K562 (cell line): ENCODE results near the gene RNU6-1. TPM values are rescaled to one million over a fixed set of nuclear protein-coding genes. Genes with fewer than 3 reads are reported as not detected.
A peak's percentile ranks its signal among the peaks of the same experiment; 100 is the strongest.

Source experiments
- ATAC-seq: fragments of 200-7000 bp; cut with Tn5 transposase; 3 replicates; pipeline ENCODE4 v1.9.1; 2020; ENCODE audit warnings: moderate library complexity
- BruUV-seq: library from RNA; stranded (reverse); fragments of 400-500 nt; replicated peaks from 2 replicates; lab custom pipeline; 2021; lab: Mats Ljungman, UMichigan
- CTCF ChIA-PET: fragments of 300-600 bp; formaldehyde crosslinking; extraction: SDS; loops from one replicate; lab custom pipeline; 2021; ENCODE audit warnings: low intra/inter-chr PET ratio; lab: Yijun Ruan, JAX
- POLR2A ChIA-PET: fragments of 300-600, 350-650 bp; sonication (Branson Sonifier 250); formaldehyde crosslinking; extraction: SDS; loops from one replicate; lab custom pipeline; 2021; ENCODE audit warnings: antibody characterized with exemption, inconsistent platforms; lab: Yijun Ruan, JAX
- DNase-seq, 4 experiments: peaks; one replicate each; pipeline versions ENCODE4 v3.0.0 to v3.0.0-alpha.2; 2011 to 2018; ENCODE audit warnings: low spot score in 3 of 4, mixed read lengths in 3 of 4; ENCODE audit errors: extremely low read depth in 1 of 4
- FAIRE-seq: peaks from 2 replicates; lab custom pipeline; 2011; peaks lifted over from hg19 to GRCh38; lab: Jason Lieb, UNC
- H2AFZ ChIP-seq: 2 replicates; pipeline ENCODE4 v1.6.0; 2011; ENCODE audit warnings: low read depth, low read length, control low read depth, inconsistent platforms
- H3K27ac ChIP-seq: fragments of 200-600 bp; 3 replicates; pipeline ENCODE4 v1.8.0; 2011; ENCODE audit warnings: low read depth, mild to moderate bottlenecking, control low read depth, inconsistent platforms, low read length, moderate library complexity, mixed read lengths; ENCODE audit errors: extremely low read depth
- H3K27me3 ChIP-seq, 2 experiments: fragments of 300-600 bp in 1 of 2; 2 replicates in 1 of 2; 3 replicates in 1 of 2; pipeline versions ENCODE4 v1.6.0 to v1.8.0; 2011; ENCODE audit warnings: inconsistent platforms in 2 of 2, low read length in 2 of 2, mild to moderate bottlenecking in 1 of 2, mixed read lengths in 1 of 2, moderate library complexity in 1 of 2; ENCODE audit not compliant: control insufficient read depth in 2 of 2, insufficient read depth in 2 of 2
- H3K36me3 ChIP-seq: fragments of 300-600 bp; 3 replicates; pipeline ENCODE4 v1.8.0; 2011; ENCODE audit warnings: mild to moderate bottlenecking, low read length, inconsistent platforms; ENCODE audit not compliant: control insufficient read depth, insufficient read depth
- H3K4me1 ChIP-seq, 2 experiments: fragments of 200-600 bp in 1 of 2; replicated peaks in 1 of 2; 2 replicates in 1 of 2; 3 replicates in 1 of 2; pipeline versions ENCODE4 v1.5.1 to v1.8.0; 2011; ENCODE audit warnings: inconsistent platforms in 2 of 2, low read length in 2 of 2, mild to moderate bottlenecking in 1 of 2, mixed read lengths in 1 of 2, moderate library complexity in 1 of 2; ENCODE audit not compliant: control insufficient read depth in 2 of 2, insufficient read depth in 2 of 2
- H3K4me2 ChIP-seq: 2 replicates; pipeline ENCODE4 v1.6.1; 2011; ENCODE audit warnings: low read length, control low read depth, inconsistent platforms, mixed read lengths; ENCODE audit not compliant: insufficient read depth
- H3K4me3 ChIP-seq: fragments of 200-600 bp; sonication (generic), shearing (Covaris generic); 2 replicates; pipeline ENCODE4 v1.5.1; 2016; ENCODE audit warnings: control low read depth, inconsistent platforms
- H3K79me2 ChIP-seq: fragments of 200-600 bp; 3 replicates; pipeline ENCODE4 v1.8.0; 2011; ENCODE audit warnings: low read length, inconsistent platforms; ENCODE audit not compliant: control insufficient read depth, insufficient read depth
- H3K9ac ChIP-seq, 2 experiments: 2 replicates each; pipeline versions ENCODE4 v1.6.0 to v1.6.1; 2011; ENCODE audit warnings: low read depth in 2 of 2, low read length in 2 of 2, control low read depth in 1 of 2, inconsistent platforms in 1 of 2, mild to moderate bottlenecking in 1 of 2, mixed read lengths in 1 of 2; ENCODE audit not compliant: insufficient read depth in 1 of 2
- H3K9me1 ChIP-seq: one replicate; pipeline ENCODE4 v1.6.0; 2011; ENCODE audit warnings: inconsistent platforms, mild to moderate bottlenecking, low read length, moderate library complexity; ENCODE audit not compliant: control insufficient read depth, insufficient read depth
- H3K9me3 ChIP-seq: replicated peaks from 2 replicates; pipeline ENCODE4 v1.5.1; 2011; ENCODE audit warnings: low read depth, low read length, inconsistent platforms; ENCODE audit not compliant: control insufficient read depth, insufficient read depth
- H4K20me1 ChIP-seq: replicated peaks from 2 replicates; pipeline ENCODE4 v1.6.1; 2011; ENCODE audit warnings: low read length, inconsistent platforms, mixed read lengths; ENCODE audit not compliant: control insufficient read depth, insufficient read depth
- BCOR ChIP-seq: fragments of 450-650 bp; IDR thresholded peaks from 2 replicates; pipeline ENCODE4 v1.6.1; 2016
- IRF9 ChIP-seq: fragments of 450-650 bp; IDR thresholded peaks from 2 replicates; pipeline ENCODE4 v1.6.1; 2016; ENCODE audit warnings: missing biosample characterization, missing genetic modification characterization
- JUND ChIP-seq, 2 experiments: IDR thresholded peaks; 2 replicates in 1 of 2; 3 replicates in 1 of 2; pipeline ENCODE4 v1.6.1; 2011; ENCODE audit warnings: borderline replicate concordance in 2 of 2, low read depth in 2 of 2, low read length in 2 of 2, improper control_type of control experiment in 1 of 2, missing biosample characterization in 1 of 2, missing genetic modification characterization in 1 of 2, missing genetic modification reagents in 1 of 2
- KDM1A ChIP-seq, 2 experiments: fragments of 450-650 bp; IDR thresholded peaks; 2 replicates each; pipeline ENCODE4 v1.6.1; 2016; ENCODE audit warnings: mild to moderate bottlenecking in 2 of 2
- LCOR ChIP-seq: sonication (generic); formaldehyde crosslinking; IDR thresholded peaks from 2 replicates; pipeline ENCODE4 v1.8.0; 2022; ENCODE audit warnings: mild to moderate bottlenecking, missing genetic modification reagents
- MLLT1 ChIP-seq, 2 experiments: fragments of 450-650 bp; IDR thresholded peaks; 2 replicates each; pipeline ENCODE4 v1.6.1; 2016
- PTTG1 ChIP-seq: fragments of 450-650 bp; IDR thresholded peaks from 2 replicates; pipeline ENCODE4 v1.6.1; 2016; ENCODE audit warnings: low read depth, mild to moderate bottlenecking, missing genetic modification characterization, missing compliant biosample characterization
- RBM25 ChIP-seq: fragments of 200-400 bp; formaldehyde crosslinking; IDR thresholded peaks from 2 replicates; pipeline ENCODE4 v1.6.1; 2018; ENCODE audit warnings: low read length, low read depth, moderate library complexity; ENCODE audit not compliant: severe bottlenecking
- SIN3A ChIP-seq, 2 experiments: fragments of 150-350 bp in 1 of 2; IDR thresholded peaks; 2 replicates each; pipeline ENCODE4 v1.6.1; 2011 to 2016; ENCODE audit warnings: borderline replicate concordance in 2 of 2, low read depth in 2 of 2, low read length in 2 of 2, mild to moderate bottlenecking in 2 of 2, moderate library complexity in 2 of 2; ENCODE audit not compliant: control insufficient read depth in 1 of 2
- SNRNP70 ChIP-seq: fragments of 200-400 bp; formaldehyde crosslinking; optimal IDR thresholded peaks from 2 replicates; pipeline ENCODE3; 2017; ENCODE audit warnings: low read depth, low read length
- ZBTB43 ChIP-seq: sonication (generic); formaldehyde crosslinking; IDR thresholded peaks from 2 replicates; pipeline ENCODE4 v1.8.0; 2023; ENCODE audit warnings: mild to moderate bottlenecking, missing genetic modification reagents
- ZC3H11A ChIP-seq: IDR thresholded peaks from 2 replicates; pipeline ENCODE4 v1.6.1; 2012; ENCODE audit warnings: low read depth, low read length, improper control_type of control experiment
- ZFP36 ChIP-seq: fragments of 150-350 bp; IDR thresholded peaks from 2 replicates; pipeline ENCODE4 v1.6.1; 2018; ENCODE audit warnings: low read length, low read depth; ENCODE audit not compliant: partially characterized antibody
- WGBS: fragments of 100-300 bp; shearing (Covaris generic); methylation state at CpG from one replicate; pipeline ENCODE4 v1.1.6; 2016; ENCODE audit warnings: low coverage, mixed read lengths; ENCODE audit not compliant: insufficient coverage; ENCODE audit errors: missing lambda C conversion rate; 5-methylcytosine and 5-hydroxymethylcytosine counted together
- in situ Hi-C: fragments of 300-500 bp; cut with MboI; formaldehyde crosslinking; loops from 4 replicates; pipeline ENCODE4 v1.15.0; 2018; ENCODE audit warnings: inconsistent platforms, mixed read lengths
- intact Hi-C: fragments of 100-400 bp; cut with micrococcal nuclease; formaldehyde crosslinking; loops from 2 replicates; pipeline ENCODE4 v1.14.2; 2022
- polyA plus RNA-seq, 8 experiments: library from polyadenylated mRNA; depleted of rRNA in 4 of 8; stranded (reverse) in 5 of 8; unstranded in 3 of 8; fragments of >200 nt; fragmentation: Nextera tagmentation in 2 of 8; fragmentation: Illumina TruSeq in 1 of 8; extraction: Ambion mirVana in 2 of 8; extraction: Trizol in 1 of 8; gene quantifications; 2 replicates each; pipeline versions ENCODE4 v1.2.1 to v1.2.3, GENCODE V29; 2011 to 2014; ENCODE audit warnings: inconsistent platforms in 1 of 8, missing spikeins in 1 of 8
- total RNA-seq, 7 experiments: library from RNA; depleted of rRNA in 6 of 7; stranded (reverse); fragments of >200 nt in 6 of 7; fragmentation: Illumina TruSeq in 2 of 7; extraction: Trizol in 2 of 7; gene quantifications; 2 replicates each; pipeline versions ENCODE4 v1.2.1 to v1.2.3, GENCODE V29; 2011 to 2021; ENCODE audit warnings: low replicate concordance in 1 of 7

Gene RNU6-1
- total and polyA plus RNA-seq, 9 of the 15 experiments (the other 6 are each of a cell fraction or from before 2014, with no cell fraction given): not detected

GRCh38 chr15:67884514-67885174 is 44.8 kb upstream of the RNU6-1 start (continued):
- TF ChIP-seq ZBTB43 (CRISPR knock-in tag): no peak
- TF ChIP-seq LCOR (CRISPR knock-in tag): no peak

- TF ChIP-seq ZC3H11A: no peak
- TF ChIP-seq BCOR: peak; percentile 67
- TF ChIP-seq PTTG1 (tag): 0 out of 2 replicates have a peak, but pooled peaks have one; percentile 22
- TF ChIP-seq MLLT1 (IDR thresholded peaks at IDR 0.05): peak in 1 of 2 experiments; percentile 49; a peak in 1 of 4 replicates
- TF ChIP-seq RBM25: peak; percentile 77
- TF ChIP-seq KDM1A (IDR thresholded peaks at IDR 0.05): peak in 1 of 2 experiments; percentile 17; a peak in 2 of 4 replicates
- TF ChIP-seq SIN3A (IDR thresholded peaks at IDR 0.05; ENCODE audit: borderline replicate concordance in 2 of 2, control insufficient read depth in 1 of 2, low read depth in 2 of 2, low read length in 2 of 2): no peak
- no peak for TF ChIP-seq JUND (IDR thresholded peaks at IDR 0.05; ENCODE audit: borderline replicate concordance, low read depth, low read length)
- no peak for TF ChIP-seq JUND (tag; IDR thresholded peaks at IDR 0.05; ENCODE audit: borderline replicate concordance, low read depth, low read length)
- no peak for TF ChIP-seq SNRNP70
- peak; percentile 59 for TF ChIP-seq ZFP36
- no peak for TF ChIP-seq IRF9
- TF ChIP-seq, all 486 proteins: peak for 6
- intact Hi-C loops (loop anchor here (5.0 kb wide), 2 partner anchors 38 to 168 kb away; partner anchors contain the start of gene PIAS1), in situ Hi-C loops (no loop called here)
- Histone ChIP-seq H3K4me3 (peak overlapping the region; percentile 41), H3K9ac (peak overlapping the region; percentile 84 to 96; a peak in 3 of 4 replicates), H3K27ac (peak overlapping the region; percentile 84), H3K4me1 (peaks cover 38 to 62% of the 10 kb centered on the region in 2 experiments), H2AFZ (peak overlapping the region; percentile 92), H3K79me2 (no peaks in the 10 kb centered on the region), H4K20me1 (no peaks in the 10 kb centered on the region), H3K9me3 (no peaks in the 10 kb centered on the region), H3K27me3 (no peaks in the 10 kb centered on the region), H3K36me3 (no peaks in the 10 kb centered on the region), H3K9me1 (no peaks in the 10 kb centered on the region), H3K4me2 (peak overlapping the region; percentile 80)
- no peak for ATAC-seq
- DNase-seq: no peak
- BruUV-seq: no TSS peak
- 36% methylated on average over 6 of the region's 6 CpGs for WGBS
- ChIA-PET POLR2A (interaction anchor here (0.7 to 3.1 kb wide), 5 partner anchors 9 to 171 kb away, joined by 3 to 21 read pairs (median 3); no protein-coding TSS in a partner anchor), CTCF (no interaction called here)
- FAIRE-seq: no peak
Measured at GRCh38 chr15:67884009-67884408, 44.2 kb upstream of the RNU6-1 start.
